ENCODE measurements around the gene MAP1B. TPM values are rescaled to one million over a fixed set of nuclear protein-coding genes. Genes with fewer than 3 reads are reported as not detected.

The MAP1B gene
- polyA plus RNA-seq, 2 of the 4 experiments (the other 2 are of a cell fraction): 40.2 to 73.0 TPM

DNA sequence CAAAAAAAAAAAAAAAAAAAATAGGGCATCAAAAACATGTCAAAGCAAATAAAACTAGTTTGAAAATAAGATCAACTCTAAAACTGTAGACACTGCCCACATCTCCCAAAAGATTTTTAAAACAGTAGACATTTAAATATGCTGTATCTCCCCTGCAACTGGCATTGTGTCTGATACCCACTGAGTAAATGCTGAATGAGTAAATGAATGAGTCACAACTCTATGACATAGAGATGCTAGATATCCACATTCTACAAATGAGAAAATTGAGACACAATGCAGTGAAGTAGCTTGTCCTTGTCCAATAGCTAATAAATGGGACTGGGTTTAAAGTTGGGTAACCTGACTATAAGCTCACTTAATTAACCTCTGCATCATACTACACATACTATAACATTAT lies 14.1 kb upstream of the MAP1B start:
- FAIRE-seq: peak; percentile 18
- Histone ChIP-seq H3K4me1 (peaks cover 17% of the 10 kb centered on the region), H3K27ac (peak overlapping the region in 1 of 2 experiments; percentile 62; a peak in 2 of 6 replicates), H3K9me3 (no peaks in the 10 kb centered on the region), H3K4me2 (peak overlapping the region; percentile 3; the same call in 1 of the 3 replicates), H3K4me3 (no peak overlapping the region)
- CTCF ChIA-PET: interaction anchor here (0.6 to 1.0 kb wide), 3 partner anchors 15 to 432 kb away, joined by 3 to 4 read pairs (median 3); no protein-coding TSS in a partner anchor
- peak; percentile 76 to 83 for ATAC-seq
- no peak for DNase-seq (ENCODE audit: low read depth in 1 of 2, low spot score in 1 of 2)
- POLR2A ChIA-PET: interaction anchor here (1.0 to 1.3 kb wide), 2 partner anchors 13 to 26 kb away, joined by 4 read pairs; no protein-coding TSS in a partner anchor
- TF ChIP-seq, protein P1, sequence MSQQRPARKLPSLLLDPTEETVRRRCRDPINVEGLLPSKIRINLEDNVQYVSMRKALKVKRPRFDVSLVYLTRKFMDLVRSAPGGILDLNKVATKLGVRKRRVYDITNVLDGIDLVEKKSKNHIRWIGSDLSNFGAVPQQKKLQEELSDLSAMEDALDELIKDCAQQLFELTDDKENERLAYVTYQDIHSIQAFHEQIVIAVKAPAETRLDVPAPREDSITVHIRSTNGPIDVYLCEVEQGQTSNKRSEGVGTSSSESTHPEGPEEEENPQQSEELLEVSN (IDR thresholded peaks at IDR 0.05; ENCODE audit: borderline replicate concordance, low read depth): no peak
- TF ChIP-seq MYC (IDR thresholded peaks at IDR 0.05; ENCODE audit: borderline replicate concordance, low read length): no peak
- peak; percentile 28; the same call in 1 of the 2 replicates for TF ChIP-seq JUNB (IDR thresholded peaks at IDR 0.05)
- no peak for TF ChIP-seq KDM5A (IDR thresholded peaks at IDR 0.05)
- no peak for TF ChIP-seq POLR2A (IDR thresholded peaks at IDR 0.05; ENCODE audit: low read length)
- no peak for TF ChIP-seq HEYL (CRISPR knock-in tag; IDR thresholded peaks at IDR 0.05)
- no peak for TF ChIP-seq HDAC2 (IDR thresholded peaks at IDR 0.05)
- TF ChIP-seq, protein P2, sequence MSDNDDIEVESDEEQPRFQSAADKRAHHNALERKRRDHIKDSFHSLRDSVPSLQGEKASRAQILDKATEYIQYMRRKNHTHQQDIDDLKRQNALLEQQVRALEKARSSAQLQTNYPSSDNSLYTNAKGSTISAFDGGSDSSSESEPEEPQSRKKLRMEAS (IDR thresholded peaks at IDR 0.05): no peak
- TF ChIP-seq, protein P3, sequence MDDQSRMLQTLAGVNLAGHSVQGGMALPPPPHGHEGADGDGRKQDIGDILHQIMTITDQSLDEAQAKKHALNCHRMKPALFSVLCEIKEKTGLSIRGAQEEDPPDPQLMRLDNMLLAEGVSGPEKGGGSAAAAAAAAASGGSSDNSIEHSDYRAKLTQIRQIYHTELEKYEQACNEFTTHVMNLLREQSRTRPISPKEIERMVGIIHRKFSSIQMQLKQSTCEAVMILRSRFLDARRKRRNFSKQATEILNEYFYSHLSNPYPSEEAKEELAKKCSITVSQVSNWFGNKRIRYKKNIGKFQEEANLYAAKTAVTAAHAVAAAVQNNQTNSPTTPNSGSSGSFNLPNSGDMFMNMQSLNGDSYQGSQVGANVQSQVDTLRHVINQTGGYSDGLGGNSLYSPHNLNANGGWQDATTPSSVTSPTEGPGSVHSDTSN (IDR thresholded peaks at IDR 0.05): no peak
- TF ChIP-seq CHD4 (IDR thresholded peaks at IDR 0.05; ENCODE audit: borderline replicate concordance): no peak
- TF ChIP-seq, protein P4, sequence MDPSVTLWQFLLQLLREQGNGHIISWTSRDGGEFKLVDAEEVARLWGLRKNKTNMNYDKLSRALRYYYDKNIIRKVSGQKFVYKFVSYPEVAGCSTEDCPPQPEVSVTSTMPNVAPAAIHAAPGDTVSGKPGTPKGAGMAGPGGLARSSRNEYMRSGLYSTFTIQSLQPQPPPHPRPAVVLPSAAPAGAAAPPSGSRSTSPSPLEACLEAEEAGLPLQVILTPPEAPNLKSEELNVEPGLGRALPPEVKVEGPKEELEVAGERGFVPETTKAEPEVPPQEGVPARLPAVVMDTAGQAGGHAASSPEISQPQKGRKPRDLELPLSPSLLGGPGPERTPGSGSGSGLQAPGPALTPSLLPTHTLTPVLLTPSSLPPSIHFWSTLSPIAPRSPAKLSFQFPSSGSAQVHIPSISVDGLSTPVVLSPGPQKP (IDR thresholded peaks at IDR 0.05; ENCODE audit: low read depth, low read length): no peak
- 0 out of 2 replicates have a peak, but pooled peaks have one; percentile 20 for TF ChIP-seq FOSL2 (IDR thresholded peaks at IDR 0.05)
- TF ChIP-seq FOSL2 (CRISPR knock-in tag; IDR thresholded peaks at IDR 0.05): peak; percentile 71
- TF ChIP-seq NR3C1 (IDR thresholded peaks at IDR 0.05): no peak
- TF ChIP-seq CBX2 (IDR thresholded peaks at IDR 0.05; ENCODE audit: borderline replicate concordance, low read depth): no peak
- no peak for TF ChIP-seq EHMT2 (IDR thresholded peaks at IDR 0.05; ENCODE audit: low read depth)
- TF ChIP-seq GATA3 (IDR thresholded peaks at IDR 0.05; ENCODE audit: borderline replicate concordance): 0 out of 2 replicates have a peak, but pooled peaks have one; percentile 21

DNA sequence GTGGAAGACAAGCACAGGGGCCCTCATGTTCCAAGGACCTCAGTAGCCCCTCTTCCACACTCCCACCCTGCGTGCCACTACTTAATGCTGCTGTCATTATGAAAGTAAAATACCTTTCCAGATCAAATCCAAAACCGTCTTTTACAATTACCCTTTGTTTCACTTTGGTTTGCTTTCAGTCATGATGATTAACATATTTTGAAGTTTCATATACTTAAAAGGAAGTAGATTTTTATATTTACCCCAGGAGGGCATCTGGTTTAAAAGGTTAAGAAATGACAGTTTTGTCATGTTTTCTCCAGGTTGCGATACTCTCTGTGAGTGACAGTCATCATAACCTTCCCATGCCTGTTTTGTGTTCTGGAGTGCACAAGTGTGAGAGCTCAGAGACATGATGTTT lies 13.5 kb upstream of the MAP1B start:
- Histone ChIP-seq H3K4me3 (no peak overlapping the region), H3K4me2 (peak overlapping the region; percentile 3; the same call in 1 of the 3 replicates), H3K4me1 (peaks cover 17% of the 10 kb centered on the region), H3K27ac (peak overlapping the region in 1 of 2 experiments; percentile 34; a peak in 1 of 6 replicates), H3K9me3 (no peaks in the 10 kb centered on the region)
- WGBS (ENCODE audit: missing lambda C conversion rate): 74% methylated on average over 3 of the region's 3 CpGs
- ChIA-PET CTCF (interaction anchor here (0.6 to 1.0 kb wide), 3 partner anchors 14 to 433 kb away, joined by 3 to 4 read pairs (median 3); no protein-coding TSS in a partner anchor), POLR2A (interaction anchor here (1.0 to 1.3 kb wide), 2 partner anchors 13 to 26 kb away, joined by 4 read pairs; no protein-coding TSS in a partner anchor)
- ATAC-seq (no peak), FAIRE-seq (no peak), DNase-seq (ENCODE audit: low read depth in 1 of 2, low spot score in 1 of 2) (no peak)
- TF ChIP-seq POLR2AphosphoS2 (conservative IDR thresholded peaks at IDR 0.05; ENCODE audit: low read length) (no peak), JUNB (IDR thresholded peaks at IDR 0.05) (no peak), SREBF2 (IDR thresholded peaks at IDR 0.05) (no peak), CEBPB (IDR thresholded peaks at IDR 0.05) (no peak), HOXB5 (CRISPR knock-in tag; IDR thresholded peaks at IDR 0.05) (no peak), RARB (CRISPR knock-in tag; IDR thresholded peaks at IDR 0.05) (no peak), EHF (CRISPR knock-in tag; IDR thresholded peaks at IDR 0.05) (no peak), NFE2L2 (conservative IDR thresholded peaks at IDR 0.05; ENCODE audit: low read length) (no peak), FOSL2 (IDR thresholded peaks at IDR 0.05) (no peak), FOSL2 (CRISPR knock-in tag; IDR thresholded peaks at IDR 0.05) (no peak), HDAC2 (IDR thresholded peaks at IDR 0.05) (no peak)
- TF ChIP-seq, protein P1 (IDR thresholded peaks at IDR 0.05; ENCODE audit: borderline replicate concordance, low read depth): no peak
- TF ChIP-seq, protein P5, sequence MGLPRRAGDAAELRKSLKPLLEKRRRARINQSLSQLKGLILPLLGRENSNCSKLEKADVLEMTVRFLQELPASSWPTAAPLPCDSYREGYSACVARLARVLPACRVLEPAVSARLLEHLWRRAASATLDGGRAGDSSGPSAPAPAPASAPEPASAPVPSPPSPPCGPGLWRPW (IDR thresholded peaks at IDR 0.05): no peak
- TF ChIP-seq, protein P6, sequence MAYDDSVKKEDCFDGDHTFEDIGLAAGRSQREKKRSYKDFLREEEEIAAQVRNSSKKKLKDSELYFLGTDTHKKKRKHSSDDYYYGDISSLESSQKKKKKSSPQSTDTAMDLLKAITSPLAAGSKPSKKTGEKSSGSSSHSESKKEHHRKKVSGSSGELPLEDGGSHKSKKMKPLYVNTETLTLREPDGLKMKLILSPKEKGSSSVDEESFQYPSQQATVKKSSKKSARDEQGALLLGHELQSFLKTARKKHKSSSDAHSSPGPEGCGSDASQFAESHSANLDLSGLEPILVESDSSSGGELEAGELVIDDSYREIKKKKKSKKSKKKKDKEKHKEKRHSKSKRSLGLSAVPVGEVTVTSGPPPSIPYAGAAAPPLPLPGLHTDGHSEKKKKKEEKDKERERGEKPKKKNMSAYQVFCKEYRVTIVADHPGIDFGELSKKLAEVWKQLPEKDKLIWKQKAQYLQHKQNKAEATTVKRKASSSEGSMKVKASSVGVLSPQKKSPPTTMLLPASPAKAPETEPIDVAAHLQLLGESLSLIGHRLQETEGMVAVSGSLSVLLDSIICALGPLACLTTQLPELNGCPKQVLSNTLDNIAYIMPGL (CRISPR knock-in tag; IDR thresholded peaks at IDR 0.05; ENCODE audit: borderline replicate concordance): no peak
